IgD-negative memory B cell (primary cell): ENCODE data around the gene EMC7. TPM values are rescaled to one million over a fixed set of nuclear protein-coding genes. Genes with fewer than 3 reads are reported as not detected.

Experiments used
- H3K27ac Mint-ChIP-seq, 3 donors: one replicate each; pipeline ENCODE4 v1.8.0; 2020 to 2022; ENCODE audit warnings: mild to moderate bottlenecking in 3 of 3, mixed read lengths in 3 of 3, moderate library complexity in 1 of 3
- H3K27me3 Mint-ChIP-seq: one replicate; pipeline ENCODE4 v1.8.0; 2021; ENCODE audit warnings: mixed read lengths
- H3K36me3 Mint-ChIP-seq: one replicate; pipeline ENCODE4 v1.8.0; 2020; ENCODE audit warnings: mild to moderate bottlenecking, mixed read lengths
- H3K4me1 Mint-ChIP-seq, 3 donors: one replicate each; pipeline ENCODE4 v1.8.0; 2020 to 2022; ENCODE audit warnings: mixed read lengths in 3 of 3, mild to moderate bottlenecking in 1 of 3
- H3K4me3 Mint-ChIP-seq, 4 donors: one replicate each; pipeline ENCODE4 v1.8.0; 2020 to 2022; ENCODE audit warnings: mild to moderate bottlenecking in 4 of 4, mixed read lengths in 4 of 4, moderate library complexity in 3 of 4
- H3K9me3 Mint-ChIP-seq, 3 donors: one replicate each; pipeline ENCODE4 v1.8.0; 2020 to 2021; ENCODE audit warnings: mixed read lengths in 3 of 3, mild to moderate bottlenecking in 1 of 3
- polyA plus RNA-seq: library from polyadenylated mRNA; unstranded; fragments of 300-500 nt; fragmentation: Illumina TruSeq; gene quantifications from one replicate; pipeline ENCODE4 v1.2.3, GENCODE V29; 2021

The EMC7 gene
- polyA plus RNA-seq, 1 donor from 2014 or later = 89.5 TPM

- no peaks in the 10 kb centered on the region for H3K36me3 Mint-ChIP-seq
- peaks cover 12 to 20% (median 12%) of the 10 kb centered on the region in 3 donors for H3K4me1 Mint-ChIP-seq
- peak overlapping the region; percentile 70 to 92 (median 80) for H3K27ac Mint-ChIP-seq
- no peaks in the 10 kb centered on the region for H3K27me3 Mint-ChIP-seq
- peak overlapping the region; percentile 94 to 97 (median 95) for H3K4me3 Mint-ChIP-seq
- H3K9me3 Mint-ChIP-seq = no peaks in the 10 kb centered on the region
Observed at GRCh38 chr15:34038023-34038870, 63.4 kb downstream of the EMC7 start.

Other genes with a start within 250 kb of the EMC7 start
- not detected for gene CHRM5, start 133.4 kb downstream of the EMC7 start, polyA plus RNA-seq
- 2.4 TPM for gene AVEN, start 62.7 kb downstream of the EMC7 start, polyA plus RNA-seq
- 0.71 TPM for gene PGBD4, start 221 bp upstream of the EMC7 start, polyA plus RNA-seq
- gene KATNBL1, start 108.2 kb upstream of the EMC7 start, polyA plus RNA-seq = 51.6 TPM
- 156 TPM for gene EMC4, start 123.2 kb upstream of the EMC7 start, polyA plus RNA-seq
- 8.7 TPM for gene SLC12A6, start 235.9 kb upstream of the EMC7 start, polyA plus RNA-seq
- 350 TPM for gene NOP10, start 241.3 kb upstream of the EMC7 start, polyA plus RNA-seq
- not detected for gene NUTM1, start 241.5 kb upstream of the EMC7 start, polyA plus RNA-seq